Smooth muscle cell (in vitro differentiated cells): ENCODE data around the gene DNAH10. TPM values are rescaled to one million over a fixed set of nuclear protein-coding genes. Genes with fewer than 3 reads are reported as not detected.

Experiments used
- DNase-seq: peaks from one replicate; lab custom pipeline; 2025; ENCODE audit not compliant: unreplicated experiment; lab: John Stamatoyannopoulos, UW
- H2AFZ ChIP-seq: fragments of 200-600 bp; sonication (generic); 2 replicates; pipeline ENCODE4 v1.6.0; 2016; ENCODE audit warnings: antibody characterized with exemption, low read depth, mild to moderate bottlenecking
- H3F3A ChIP-seq: fragments of 200-600 bp; sonication (generic); 2 replicates; pipeline ENCODE4 v1.6.0; 2017; ENCODE audit warnings: antibody characterized with exemption, low read depth
- H3K27ac ChIP-seq: fragments of 200-600 bp; sonication (generic); 2 replicates; pipeline ENCODE4 v1.5.1; 2016; ENCODE audit warnings: low read depth, mild to moderate bottlenecking
- H3K27me3 ChIP-seq: fragments of 200-600 bp; sonication (generic); 2 replicates; pipeline ENCODE4 v1.6.1; 2016; ENCODE audit warnings: low read depth, mild to moderate bottlenecking
- H3K36me3 ChIP-seq: fragments of 200-600 bp; sonication (generic); 2 replicates; pipeline ENCODE4 v1.5.1; 2016; ENCODE audit warnings: low read depth
- H3K4me1 ChIP-seq: fragments of 200-600 bp; sonication (generic); 2 replicates; pipeline ENCODE4 v1.5.1; 2016; ENCODE audit warnings: low read depth
- H3K4me2 ChIP-seq: fragments of 200-600 bp; sonication (generic); 2 replicates; pipeline ENCODE4 v1.6.0; 2016; ENCODE audit warnings: mild to moderate bottlenecking
- H3K4me3 ChIP-seq: fragments of 200-600 bp; sonication (generic); 2 replicates; pipeline ENCODE4 v1.5.1; 2016; ENCODE audit warnings: mild to moderate bottlenecking
- H3K79me2 ChIP-seq: fragments of 200-600 bp; sonication (generic); 2 replicates; pipeline ENCODE4 v1.6.0; 2016; ENCODE audit warnings: low read depth, mild to moderate bottlenecking
- H3K9ac ChIP-seq: fragments of 200-600 bp; sonication (generic); 2 replicates; pipeline ENCODE4 v1.6.0; 2016; ENCODE audit warnings: low read depth
- H3K9me3 ChIP-seq: fragments of 200-600 bp; sonication (generic); replicated peaks from 2 replicates; pipeline ENCODE4 v1.5.1; 2016; ENCODE audit warnings: low read depth
- H4K20me1 ChIP-seq: fragments of 200-600 bp; sonication (generic); 2 replicates; pipeline ENCODE4 v1.6.0; 2016; ENCODE audit warnings: low read depth
- CTCF ChIP-seq: fragments of 200-600 bp; sonication (generic); IDR thresholded peaks from 2 replicates; pipeline ENCODE4 v1.5.1; 2017; ENCODE audit warnings: borderline replicate concordance, mild to moderate bottlenecking, antibody characterized with exemption; ENCODE audit not compliant: insufficient read depth, poor library complexity, severe bottlenecking
- WGBS: methylation state at CpG from one replicate; pipeline ENCODE4 v1.1.7; 2016; ENCODE audit warnings: low lambda C conversion rate; 5-methylcytosine and 5-hydroxymethylcytosine counted together
- polyA plus RNA-seq: library from polyadenylated mRNA; unstranded; fragments of >200 nt; fragmentation: Nextera tagmentation; extraction: Ambion mirVana; gene quantifications from 2 replicates; pipeline ENCODE4 v1.2.1, GENCODE V29; 2016
- total RNA-seq: library from RNA; depleted of rRNA; stranded (reverse); fragments of >200 nt; gene quantifications from 2 replicates; pipeline ENCODE4 v1.2.3, GENCODE V29; 2014

DNAH10 gene
- total and polyA plus RNA-seq, 2 experiments from 2014 or later = 1.5 to 2.2 TPM

- Histone ChIP-seq H4K20me1 (no peaks in the 10 kb centered on the region), H3K9ac (no peak overlapping the region), H3K4me2 (no peak overlapping the region), H3K27ac (no peak overlapping the region), H3K27me3 (no peaks in the 10 kb centered on the region), H3K4me1 (peaks cover 12% of the 10 kb centered on the region), H3K4me3 (no peak overlapping the region), H3K9me3 (no peaks in the 10 kb centered on the region), H2AFZ (no peak overlapping the region), H3K79me2 (no peaks in the 10 kb centered on the region), H3K36me3 (no peaks in the 10 kb centered on the region), H3F3A (peaks cover 4% of the 10 kb centered on the region)
- 31% methylated on average over 9 of the region's 9 CpGs for WGBS
- TF ChIP-seq CTCF = peak; percentile 83
- DNase-seq = no peak
These were observed 143.3 kb downstream of the DNAH10 start for GRCh38 chr12:123905319-123905925.

- H3K27ac ChIP-seq = no peak overlapping the region
- no peaks in the 10 kb centered on the region for H4K20me1 ChIP-seq
- no peak overlapping the region for H3K4me3 ChIP-seq
- no peaks in the 10 kb centered on the region for H3K79me2 ChIP-seq
- no peak for TF ChIP-seq CTCF
- no peaks in the 10 kb centered on the region for H3K9me3 ChIP-seq
- no peaks in the 10 kb centered on the region for H3K27me3 ChIP-seq
- H3K4me1 ChIP-seq = peaks cover 12% of the 10 kb centered on the region
- WGBS = 49% methylated on average over 7 of the region's 7 CpGs
- peaks cover 4% of the 10 kb centered on the region for H3F3A ChIP-seq
- no peak for DNase-seq
- peak overlapping the region; percentile 51 for H2AFZ ChIP-seq
- H3K4me2 ChIP-seq = peak overlapping the region; percentile 43
- H3K9ac ChIP-seq = no peak overlapping the region
- no peaks in the 10 kb centered on the region for H3K36me3 ChIP-seq
These were observed 144.8 kb downstream of the DNAH10 start for GRCh38 chr12:123906711-123907420.

- peak overlapping the region; percentile 51 for H2AFZ ChIP-seq
- H3K79me2 ChIP-seq = no peaks in the 10 kb centered on the region
- H4K20me1 ChIP-seq = no peaks in the 10 kb centered on the region
- peaks cover 4% of the 10 kb centered on the region for H3F3A ChIP-seq
- WGBS = 41% methylated on average over 12 of the region's 12 CpGs
- no peak overlapping the region for H3K27ac ChIP-seq
- H3K4me1 ChIP-seq = peaks cover 12% of the 10 kb centered on the region
- H3K27me3 ChIP-seq = no peaks in the 10 kb centered on the region
- H3K9ac ChIP-seq = no peak overlapping the region
- DNase-seq = no peak
- H3K36me3 ChIP-seq = no peaks in the 10 kb centered on the region
- no peak overlapping the region for H3K4me3 ChIP-seq
- no peak for TF ChIP-seq CTCF
- H3K9me3 ChIP-seq = no peaks in the 10 kb centered on the region
- peak overlapping the region; percentile 43 for H3K4me2 ChIP-seq
These were observed 145.8 kb downstream of the DNAH10 start for GRCh38 chr12:123907726-123908476.
